Measurements from ENCODE around the gene MARK1.

The MARK1 gene

DNA sequence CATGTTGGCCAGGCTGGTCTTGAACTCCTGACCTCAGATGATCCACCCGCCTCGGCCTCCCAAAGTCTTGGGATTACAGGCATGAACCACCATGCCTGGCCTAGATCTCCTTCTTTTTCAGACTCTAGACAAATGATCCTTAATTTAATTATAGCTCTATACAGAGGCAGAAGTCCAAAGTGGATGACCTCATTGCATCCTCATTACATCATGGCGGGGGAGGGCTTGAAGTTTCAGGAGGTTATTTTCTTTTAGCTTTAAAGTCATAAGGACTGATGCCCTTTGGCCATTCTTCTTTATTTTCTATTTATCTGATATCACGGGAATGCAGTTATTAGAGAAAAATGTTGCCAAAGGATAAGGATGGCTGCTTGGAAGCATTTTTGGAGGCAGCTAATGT, 14.1 kb upstream of the MARK1 start:
- Histone ChIP-seq H3K36me3 (ENCODE audit: insufficient read depth, insufficient read length, low read length) (no peaks in the 10 kb centered on the region), H3K9ac (ENCODE audit: insufficient read length, low read depth) (no peak overlapping the region), H3K4me3 (ENCODE audit: insufficient read length, low read depth) (no peak overlapping the region), H3K27me3 (ENCODE audit: insufficient read depth, insufficient read length) (no peaks in the 10 kb centered on the region), H3K9me3 (ENCODE audit: insufficient read depth, low read length) (0 out of 2 replicates have a peak, but pooled peaks cover 7% of the 10 kb centered on the region), H3K4me1 (ENCODE audit: insufficient read depth, insufficient read length) (peaks cover 3% of the 10 kb centered on the region)
- no peak for DNase-seq (ENCODE audit: low read depth, low spot score)
- TF ChIP-seq ZNF274 (IDR thresholded peaks at IDR 0.05; ENCODE audit: low read depth, low read length), result no peak
- no peak for TF ChIP-seq YY1 (IDR thresholded peaks at IDR 0.05; ENCODE audit: insufficient read depth, insufficient read length)
- TF ChIP-seq SUZ12 (IDR thresholded peaks at IDR 0.05; ENCODE audit: extremely low read depth, insufficient read depth, insufficient read length), result no peak

DNA sequence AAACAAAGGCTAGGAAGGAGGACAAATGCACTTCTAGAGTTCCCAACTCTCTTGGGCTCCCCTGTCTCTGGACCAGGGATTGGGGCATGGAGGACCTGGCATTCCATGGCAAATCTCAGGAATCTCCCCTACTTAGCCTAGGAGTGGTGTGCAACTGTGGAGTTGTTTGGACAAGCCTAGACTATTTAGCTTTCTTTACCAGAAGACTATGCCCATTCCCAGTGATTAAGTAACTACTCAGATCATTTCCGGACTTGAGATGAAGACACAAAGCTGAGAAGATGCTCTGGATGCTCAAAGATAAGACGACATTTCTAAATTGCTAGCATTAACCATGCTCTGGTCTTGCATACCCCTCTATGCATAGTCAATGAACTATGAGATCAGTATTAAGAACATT, 13.7 kb upstream of the MARK1 start:
- no peaks in the 10 kb centered on the region for H3K36me3 ChIP-seq (ENCODE audit: insufficient read depth, insufficient read length, low read length)
- TF ChIP-seq ZNF274 (IDR thresholded peaks at IDR 0.05; ENCODE audit: low read depth, low read length), result no peak
- TF ChIP-seq SUZ12 (IDR thresholded peaks at IDR 0.05; ENCODE audit: extremely low read depth, insufficient read depth, insufficient read length), result no peak
- no peak for TF ChIP-seq YY1 (IDR thresholded peaks at IDR 0.05; ENCODE audit: insufficient read depth, insufficient read length)
- DNase-seq (ENCODE audit: low read depth, low spot score), result no peak
- H3K4me1 ChIP-seq (ENCODE audit: insufficient read depth, insufficient read length), result peaks cover 3% of the 10 kb centered on the region
- no peak overlapping the region for H3K9ac ChIP-seq (ENCODE audit: insufficient read length, low read depth)
- 0 out of 2 replicates have a peak, but pooled peaks cover 7% of the 10 kb centered on the region for H3K9me3 ChIP-seq (ENCODE audit: insufficient read depth, low read length)
- no peaks in the 10 kb centered on the region for H3K27me3 ChIP-seq (ENCODE audit: insufficient read depth, insufficient read length)
- H3K4me3 ChIP-seq (ENCODE audit: insufficient read length, low read depth), result no peak overlapping the region

DNA sequence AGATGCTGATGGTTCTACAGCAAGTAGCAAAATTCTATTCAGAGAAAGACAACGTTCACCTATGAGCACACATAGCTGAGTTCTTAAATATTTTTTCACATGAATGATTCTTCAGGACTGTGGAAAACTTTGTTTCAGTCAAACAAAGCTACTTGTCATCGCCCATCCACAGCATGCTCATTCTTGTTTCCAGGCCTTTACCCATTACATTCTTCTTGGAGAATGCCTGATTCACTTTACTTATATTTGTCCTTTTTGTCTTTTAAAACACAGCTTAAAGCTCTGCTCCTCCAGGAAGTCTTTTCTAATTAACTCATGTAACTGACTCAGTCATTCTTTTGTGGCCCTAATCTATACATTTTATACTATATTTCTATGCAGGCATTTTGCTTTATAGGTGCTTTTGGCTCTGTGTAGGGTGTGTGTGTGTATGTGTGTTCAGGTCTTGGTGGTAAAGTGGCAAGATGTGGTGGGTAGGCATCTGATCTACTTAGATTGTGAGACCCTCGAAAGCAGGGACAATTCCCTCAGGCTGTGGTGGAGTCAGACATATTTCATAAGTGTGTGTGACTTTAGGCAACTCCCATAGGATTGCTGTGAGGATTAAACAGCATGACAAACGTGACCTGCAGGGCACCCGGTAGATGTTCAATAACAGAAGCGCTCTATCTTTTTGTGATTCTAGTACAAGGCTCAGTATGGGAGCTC, 11.8 kb upstream of the MARK1 start:
- TF ChIP-seq YY1 (IDR thresholded peaks at IDR 0.05; ENCODE audit: insufficient read depth, insufficient read length), result no peak
- no peak for TF ChIP-seq SUZ12 (IDR thresholded peaks at IDR 0.05; ENCODE audit: extremely low read depth, insufficient read depth, insufficient read length)
- no peak for TF ChIP-seq ZNF274 (IDR thresholded peaks at IDR 0.05; ENCODE audit: low read depth, low read length)
- DNase-seq (ENCODE audit: low read depth, low spot score), result peak; percentile 32
- no peaks in the 10 kb centered on the region for H3K27me3 ChIP-seq (ENCODE audit: insufficient read depth, insufficient read length)
- H3K4me1 ChIP-seq (ENCODE audit: insufficient read depth, insufficient read length), result peaks cover under 1% of the 10 kb centered on the region
- no peak overlapping the region for H3K9ac ChIP-seq (ENCODE audit: insufficient read length, low read depth)
- 0 out of 2 replicates have a peak, but pooled peaks cover 7% of the 10 kb centered on the region for H3K9me3 ChIP-seq (ENCODE audit: insufficient read depth, low read length)
- no peaks in the 10 kb centered on the region for H3K36me3 ChIP-seq (ENCODE audit: insufficient read depth, insufficient read length, low read length)
- H3K4me3 ChIP-seq (ENCODE audit: insufficient read length, low read depth), result no peak overlapping the region

DNA sequence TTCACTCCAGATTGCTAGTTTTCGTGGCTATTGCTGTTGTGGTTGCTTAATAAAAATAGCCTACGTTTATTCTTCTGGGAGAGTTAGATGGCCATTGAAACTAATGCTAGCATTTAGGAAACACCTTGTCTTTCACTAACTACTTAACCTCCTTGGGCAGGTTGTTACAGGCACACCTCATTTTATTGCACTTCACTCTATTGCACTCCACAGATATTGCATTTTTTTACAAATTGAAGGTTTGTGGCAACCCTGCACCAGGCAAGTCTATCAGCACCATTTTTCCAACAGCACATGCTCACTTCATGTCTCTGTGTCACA, 11.3 kb upstream of the MARK1 start:
- Histone ChIP-seq H3K36me3 (ENCODE audit: insufficient read depth, insufficient read length, low read length) (no peaks in the 10 kb centered on the region), H3K9me3 (ENCODE audit: insufficient read depth, low read length) (0 out of 2 replicates have a peak, but pooled peaks cover 7% of the 10 kb centered on the region), H3K4me3 (ENCODE audit: insufficient read length, low read depth) (no peak overlapping the region), H3K4me1 (ENCODE audit: insufficient read depth, insufficient read length) (no peaks in the 10 kb centered on the region), H3K9ac (ENCODE audit: insufficient read length, low read depth) (no peak overlapping the region), H3K27me3 (ENCODE audit: insufficient read depth, insufficient read length) (no peaks in the 10 kb centered on the region)
- no peak for DNase-seq (ENCODE audit: low read depth, low spot score)
- TF ChIP-seq YY1 (IDR thresholded peaks at IDR 0.05; ENCODE audit: insufficient read depth, insufficient read length) (no peak), SUZ12 (IDR thresholded peaks at IDR 0.05; ENCODE audit: extremely low read depth, insufficient read depth, insufficient read length) (no peak), ZNF274 (IDR thresholded peaks at IDR 0.05; ENCODE audit: low read depth, low read length) (no peak)

DNA sequence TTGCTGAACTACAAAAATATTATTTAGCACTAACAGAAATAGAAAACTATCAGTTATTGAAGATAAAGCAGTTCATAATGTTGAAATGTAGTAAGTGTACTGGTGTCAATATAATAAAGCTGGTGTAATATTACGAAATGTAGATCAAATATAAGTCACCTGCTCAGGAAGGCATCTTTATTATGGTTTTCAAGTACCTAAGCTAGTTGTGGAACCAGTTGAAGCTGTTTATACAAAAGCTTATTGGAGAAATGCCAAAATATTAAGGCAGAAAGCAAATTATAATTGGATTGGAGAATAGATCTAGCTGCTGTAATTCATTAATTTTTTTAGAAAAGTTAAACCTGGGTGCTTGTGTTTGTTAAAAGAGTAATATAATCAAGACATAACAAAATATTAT, 6.2 kb upstream of the MARK1 start:
- Histone ChIP-seq H3K4me3 (ENCODE audit: insufficient read length, low read depth) (no peak overlapping the region), H3K4me1 (ENCODE audit: insufficient read depth, insufficient read length) (no peaks in the 10 kb centered on the region), H3K9ac (ENCODE audit: insufficient read length, low read depth) (no peak overlapping the region), H3K27me3 (ENCODE audit: insufficient read depth, insufficient read length) (peaks cover 4% of the 10 kb centered on the region), H3K36me3 (ENCODE audit: insufficient read depth, insufficient read length, low read length) (no peaks in the 10 kb centered on the region), H3K9me3 (ENCODE audit: insufficient read depth, low read length) (0 out of 2 replicates have a peak, but pooled peaks cover 7% of the 10 kb centered on the region)
- no peak for DNase-seq (ENCODE audit: low read depth, low spot score)
- TF ChIP-seq ZNF274 (IDR thresholded peaks at IDR 0.05; ENCODE audit: low read depth, low read length) (no peak), YY1 (IDR thresholded peaks at IDR 0.05; ENCODE audit: insufficient read depth, insufficient read length) (no peak), SUZ12 (IDR thresholded peaks at IDR 0.05; ENCODE audit: extremely low read depth, insufficient read depth, insufficient read length) (no peak)

DNA sequence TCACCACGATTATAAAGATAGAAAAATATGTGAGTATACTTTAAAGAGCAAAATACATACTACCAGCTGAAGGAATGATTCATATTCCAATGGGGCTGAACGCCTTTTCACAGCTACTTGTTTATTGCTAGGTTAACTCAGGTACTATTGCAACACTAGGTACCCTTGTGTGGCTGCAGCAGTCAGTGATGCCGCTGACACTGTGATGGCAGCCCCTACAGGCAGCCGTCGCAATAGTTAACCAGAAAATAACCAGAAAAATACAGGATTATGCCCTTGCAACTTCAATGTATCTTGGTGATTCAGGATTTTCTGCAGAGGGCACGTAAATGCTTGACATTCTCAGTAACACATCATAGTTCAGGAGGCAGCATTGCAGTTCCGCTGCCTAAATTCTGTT, 1.6 kb upstream of the MARK1 start:
- no peak for TF ChIP-seq YY1 (IDR thresholded peaks at IDR 0.05; ENCODE audit: insufficient read depth, insufficient read length)
- no peak for TF ChIP-seq ZNF274 (IDR thresholded peaks at IDR 0.05; ENCODE audit: low read depth, low read length)
- TF ChIP-seq SUZ12 (IDR thresholded peaks at IDR 0.05; ENCODE audit: extremely low read depth, insufficient read depth, insufficient read length), result no peak
- Histone ChIP-seq H3K36me3 (ENCODE audit: insufficient read depth, insufficient read length, low read length) (no peaks in the 10 kb centered on the region), H3K9me3 (ENCODE audit: insufficient read depth, low read length) (no peaks in the 10 kb centered on the region), H3K4me1 (ENCODE audit: insufficient read depth, insufficient read length) (no peaks in the 10 kb centered on the region), H3K27me3 (ENCODE audit: insufficient read depth, insufficient read length) (peaks cover 9% of the 10 kb centered on the region), H3K4me3 (ENCODE audit: insufficient read length, low read depth) (no peak overlapping the region), H3K9ac (ENCODE audit: insufficient read length, low read depth) (no peak overlapping the region)
- DNase-seq (ENCODE audit: low read depth, low spot score), result no peak

DNA sequence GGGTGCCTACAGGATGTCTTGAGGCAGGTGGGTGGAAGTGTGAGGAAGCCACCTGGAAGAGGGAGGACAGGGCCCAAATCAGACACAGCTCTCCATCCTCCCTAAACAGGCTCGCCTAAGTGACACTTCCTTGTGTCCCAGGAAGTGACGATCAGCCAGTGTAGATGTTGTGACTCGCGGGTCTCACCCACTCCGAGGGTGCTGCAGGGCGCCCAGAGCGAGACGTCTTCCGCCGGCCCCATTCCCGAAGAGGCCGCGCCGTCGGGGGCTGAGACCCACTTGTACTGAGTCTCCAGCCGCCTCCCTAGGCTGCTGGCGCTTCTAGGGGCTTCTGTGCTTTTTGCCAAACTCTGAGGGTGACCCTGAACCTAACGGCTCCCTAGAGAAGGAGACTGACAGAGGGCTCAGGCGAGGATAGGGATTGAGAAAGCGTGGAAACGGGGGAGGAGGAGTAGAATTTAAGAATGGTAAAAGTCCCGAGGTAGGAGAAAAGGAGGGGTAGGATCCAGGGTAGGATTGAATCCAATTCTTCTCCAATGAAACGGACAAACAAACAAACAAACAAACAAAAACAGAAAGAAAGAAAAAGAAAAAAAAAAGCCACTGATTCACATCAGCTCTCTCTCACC, 543 bp upstream of the MARK1 start:
- peak overlapping the region; percentile 87 for H3K4me3 ChIP-seq (ENCODE audit: insufficient read length, low read depth)
- DNase-seq (ENCODE audit: low read depth, low spot score), result no peak
- TF ChIP-seq SUZ12 (IDR thresholded peaks at IDR 0.05; ENCODE audit: extremely low read depth, insufficient read depth, insufficient read length), result no peak
- no peak for TF ChIP-seq YY1 (IDR thresholded peaks at IDR 0.05; ENCODE audit: insufficient read depth, insufficient read length)
- TF ChIP-seq ZNF274 (IDR thresholded peaks at IDR 0.05; ENCODE audit: low read depth, low read length), result no peak
- H3K27me3 ChIP-seq (ENCODE audit: insufficient read depth, insufficient read length), result peaks cover 9% of the 10 kb centered on the region
- H3K9ac ChIP-seq (ENCODE audit: insufficient read length, low read depth), result peak overlapping the region; percentile 78
- no peaks in the 10 kb centered on the region for H3K4me1 ChIP-seq (ENCODE audit: insufficient read depth, insufficient read length)
- no peaks in the 10 kb centered on the region for H3K9me3 ChIP-seq (ENCODE audit: insufficient read depth, low read length)
- H3K36me3 ChIP-seq (ENCODE audit: insufficient read depth, insufficient read length, low read length), result no peaks in the 10 kb centered on the region
